GM12878 (cell line): ENCODE results near the gene PINK1. TPM values are rescaled to one million over a fixed set of nuclear protein-coding genes. Genes with fewer than 3 reads are reported as not detected.

Experiments
- ATAC-seq: fragments of 200-7000 bp; cut with Tn5 transposase; 3 replicates; pipeline ENCODE4 v1.9.1; 2020; ENCODE audit warnings: mild to moderate bottlenecking, moderate library complexity
- BruUV-seq: library from RNA; stranded (reverse); fragments of 400-500 nt; replicated peaks from 2 replicates; lab custom pipeline; 2021; lab: Mats Ljungman, UMichigan
- CTCF ChIA-PET: fragments of 300-600 bp; sonication (Branson Sonifier 250); formaldehyde crosslinking; extraction: SDS; loops from one replicate; lab custom pipeline; 2021; ENCODE audit warnings: inconsistent platforms; lab: Yijun Ruan, JAX
- POLR2A ChIA-PET: fragments of 350-600 bp; formaldehyde crosslinking; extraction: SDS; loops from one replicate; lab custom pipeline; 2021; ENCODE audit warnings: inconsistent platforms; lab: Charles Lee
- RAD21 ChIA-PET: fragments of 300-600 bp; sonication (Branson Sonifier 250); formaldehyde crosslinking; loops from one replicate; lab custom pipeline; 2023; ENCODE audit warnings: antibody characterized with exemption; ENCODE audit not compliant: unreplicated experiment; lab: Charles Lee
- SMC1A ChIA-PET: fragments of 300-600 bp; sonication (Branson Sonifier 250); formaldehyde crosslinking; loops from one replicate; lab custom pipeline; 2023; ENCODE audit not compliant: unreplicated experiment, uncharacterized antibody; lab: Charles Lee
- DNase-seq: peaks from one replicate; pipeline ENCODE4 v3.0.0-alpha.2; 2011; ENCODE audit warnings: low read depth, low spot score
- FAIRE-seq: peaks from 3 replicates; lab custom pipeline; 2011; peaks lifted over from hg19 to GRCh38; lab: Jason Lieb, UNC
- H2AFZ ChIP-seq: 2 replicates; pipeline ENCODE4 v1.6.0; 2011; ENCODE audit warnings: low read depth, low read length, control low read depth; ENCODE audit not compliant: control insufficient read depth
- H3K27ac ChIP-seq: 2 replicates; pipeline ENCODE4 v1.5.1; 2011; ENCODE audit warnings: control low read depth; ENCODE audit not compliant: control insufficient read depth, insufficient read depth
- H3K27me3 ChIP-seq, 2 experiments: replicated peaks in 1 of 2; 2 replicates each; pipeline versions ENCODE4 v1.6.0 to v1.6.1; 2011; ENCODE audit warnings: low read length in 1 of 2; ENCODE audit not compliant: control insufficient read depth in 2 of 2, insufficient read depth in 2 of 2
- H3K36me3 ChIP-seq, 2 experiments: 2 replicates each; pipeline ENCODE4 v1.5.1; 2011; ENCODE audit warnings: low read length in 1 of 2; ENCODE audit not compliant: control insufficient read depth in 2 of 2, insufficient read depth in 2 of 2
- H3K4me1 ChIP-seq: 2 replicates; pipeline ENCODE4 v1.6.1; 2011; ENCODE audit warnings: mild to moderate bottlenecking, low read length, moderate library complexity, mixed read lengths; ENCODE audit not compliant: control insufficient read depth, insufficient read depth
- H3K4me2 ChIP-seq: 2 replicates; pipeline ENCODE4 v1.6.0; 2011; ENCODE audit warnings: control low read depth; ENCODE audit not compliant: control insufficient read depth, insufficient read depth
- H3K4me3 ChIP-seq: fragments of 200-600 bp; sonication (generic); 2 replicates; pipeline ENCODE4 v1.5.1; 2016
- H3K79me2 ChIP-seq: 2 replicates; pipeline ENCODE4 v1.6.0; 2011; ENCODE audit warnings: low read length; ENCODE audit not compliant: control insufficient read depth, insufficient read depth
- H3K9ac ChIP-seq: 2 replicates; pipeline ENCODE4 v1.8.0; 2011; ENCODE audit warnings: low read length, control low read depth, mixed read lengths; ENCODE audit not compliant: control insufficient read depth, insufficient read depth
- H3K9me3 ChIP-seq: replicated peaks from 3 replicates; pipeline ENCODE4 v1.5.1; 2011; ENCODE audit warnings: mild to moderate bottlenecking, low read length; ENCODE audit not compliant: control insufficient read depth, insufficient read depth
- H4K20me1 ChIP-seq: 2 replicates; pipeline ENCODE4 v1.6.0; 2011; ENCODE audit not compliant: control insufficient read depth, insufficient read depth
- CTCF ChIP-seq, 3 experiments: IDR thresholded peaks in 2 of 3; conservative IDR thresholded peaks in 1 of 3; 2 replicates each; pipeline ENCODE4 v1.5.1; 2011; ENCODE audit warnings: low read depth in 3 of 3, low read length in 3 of 3, mild to moderate bottlenecking in 3 of 3, control low read depth in 2 of 3, moderate library complexity in 2 of 3, inconsistent platforms in 1 of 3, mixed read lengths in 1 of 3; ENCODE audit not compliant: control insufficient read depth in 2 of 3, insufficient read depth in 1 of 3; ENCODE audit errors: extremely low read depth in 1 of 3
- NR2C1 ChIP-seq: fragments of 450-650 bp; IDR thresholded peaks from 2 replicates; pipeline ENCODE4 v1.6.1; 2017; ENCODE audit warnings: antibody characterized with exemption, mild to moderate bottlenecking, moderate library complexity
- WGBS: methylation state at CpG from one replicate; pipeline ENCODE4 v1.1.6; 2016; ENCODE audit warnings: low lambda C conversion rate; ENCODE audit not compliant: insufficient replicate concordance, insufficient coverage; ENCODE audit errors: missing lambda C conversion rate; 5-methylcytosine and 5-hydroxymethylcytosine counted together
- in situ Hi-C: fragments of 300-500 bp; cut with MboI; formaldehyde crosslinking; loops from 9 replicates; pipeline ENCODE4 v1.14.3; 2018; ENCODE audit warnings: mixed read lengths
- intact Hi-C: fragments of 100-400 bp; cut with micrococcal nuclease; formaldehyde crosslinking; loops from one replicate; pipeline ENCODE4 v1.14.2; 2022; ENCODE audit not compliant: unreplicated experiment
- polyA plus RNA-seq, 11 experiments: library from polyadenylated mRNA; depleted of rRNA in 4 of 11; unstranded in 6 of 11; stranded (reverse) in 5 of 11; fragments of >200 nt; fragmentation: Nextera tagmentation in 4 of 11; fragmentation: Illumina TruSeq in 1 of 11; extraction: Ambion mirVana in 4 of 11; extraction: Trizol in 1 of 11; gene quantifications; 1 replicate in 1 of 11; 2 replicates in 10 of 11; pipeline versions ENCODE4 v1.2.1 to v1.2.3, GENCODE V29; 2011 to 2016; ENCODE audit warnings: inconsistent platforms in 2 of 11, missing spikeins in 2 of 11, low read depth in 1 of 11
- total RNA-seq, 4 experiments: library from RNA; depleted of rRNA in 3 of 4; stranded (reverse); fragments of >200 nt in 3 of 4; fragmentation: Illumina TruSeq in 1 of 4; extraction: Trizol in 1 of 4; gene quantifications; 2 replicates each; pipeline versions ENCODE4 v1.2.1 to v1.2.3, GENCODE V29; 2013 to 2021

PINK1 gene
- total and polyA plus RNA-seq, 10 of the 15 experiments (the other 5 are each of a cell fraction or from before 2014, with no cell fraction given): 0.42 to 4.4 (median 1.9) TPM; not detected in 1

GRCh38 chr1:20663365-20663764, 30.1 kb downstream of the PINK1 start:
- Histone ChIP-seq H3K4me1 (0 out of 2 replicates have a peak, but pooled peaks cover 10% of the 10 kb centered on the region), H3K27ac (no peak overlapping the region), H3K4me3 (no peak overlapping the region), H2AFZ (no peak overlapping the region), H3K79me2 (peaks cover 30% of the 10 kb centered on the region), H4K20me1 (no peaks in the 10 kb centered on the region), H3K9ac (no peak overlapping the region), H3K4me2 (no peak overlapping the region), H3K36me3 (0 out of 4 replicates have a peak, but pooled peaks cover 0 to 7% of the 10 kb centered on the region in 2 experiments), H3K27me3 (no peaks in the 10 kb centered on the region), H3K9me3 (no peaks in the 10 kb centered on the region)
- intact Hi-C loops: no loop called here
- in situ Hi-C loops: no loop called here
- WGBS: 7% methylated on average over 1 of the region's 1 CpG
- peak in 1 of 3 experiments; percentile 6; a peak in 1 of 6 replicates for TF ChIP-seq CTCF (IDR thresholded peaks at IDR 0.05 in 2 of 3, conservative IDR thresholded peaks at IDR 0.05 in 1 of 3; ENCODE audit: control insufficient read depth in 2 of 3, extremely low read depth in 1 of 3, insufficient read depth in 1 of 3, low read depth in 3 of 3, low read length in 3 of 3)
- no peak for TF ChIP-seq NR2C1
- RAD21 ChIA-PET: no interaction called here
- ATAC-seq (no peak), FAIRE-seq (no peak), DNase-seq (no peak)
- SMC1A ChIA-PET: no interaction called here
- CTCF ChIA-PET: interaction anchor here (1.5 to 3.2 kb wide), 2 partner anchors 29 to 531 kb away, joined by 4 to 13 read pairs; no protein-coding TSS in a partner anchor
- POLR2A ChIA-PET: interaction anchor here (0.6 kb wide), 1 partner anchor 239 kb away, joined by 6 read pairs; no protein-coding TSS in a partner anchor
- no TSS peak for BruUV-seq
